HepG2 (cell line): ENCODE results near the gene RPS19BP1. TPM values are rescaled to one million over a fixed set of nuclear protein-coding genes. Genes with fewer than 3 reads are reported as not detected.

Experiments
- DZIP1 ChIP-seq: sonication (generic); formaldehyde crosslinking; IDR thresholded peaks from 2 replicates; pipeline ENCODE4 v1.5.0; 2020; ENCODE audit warnings: mild to moderate bottlenecking, missing genetic modification reagents
- GATAD1 ChIP-seq: IDR thresholded peaks from 2 replicates; pipeline ENCODE4 v1.6.1; 2016; ENCODE audit warnings: missing genetic modification reagents, missing compliant biosample characterization
- KLF9 ChIP-seq: IDR thresholded peaks from 2 replicates; pipeline ENCODE4 v1.6.1; 2016; ENCODE audit warnings: low read depth
- MTA3 ChIP-seq: sonication (generic); formaldehyde crosslinking; IDR thresholded peaks from 2 replicates; pipeline ENCODE4 v1.4.0; 2020; ENCODE audit warnings: missing genetic modification reagents
- NFE2 ChIP-seq: sonication (generic); formaldehyde crosslinking; IDR thresholded peaks from 2 replicates; pipeline ENCODE4 v1.4.0; 2020; ENCODE audit warnings: missing genetic modification reagents
- NR2F6 ChIP-seq, 2 experiments: IDR thresholded peaks; 2 replicates each; pipeline ENCODE4 v1.6.1; 2016; ENCODE audit warnings: antibody characterized with exemption in 1 of 2, mild to moderate bottlenecking in 1 of 2
- PAX8 ChIP-seq: sonication (generic); formaldehyde crosslinking; IDR thresholded peaks from 2 replicates; pipeline ENCODE4 v1.8.0; 2022; ENCODE audit warnings: mild to moderate bottlenecking, missing genetic modification reagents, borderline replicate concordance
- WIZ ChIP-seq: sonication (generic); formaldehyde crosslinking; IDR thresholded peaks from 2 replicates; pipeline ENCODE4 v1.5.1; 2020; ENCODE audit warnings: mild to moderate bottlenecking, missing genetic modification reagents
- ZNF251 ChIP-seq: sonication (generic); formaldehyde crosslinking; IDR thresholded peaks from 2 replicates; pipeline ENCODE4 v1.9.0; 2021; ENCODE audit warnings: mild to moderate bottlenecking, missing genetic modification reagents
- ZNF572 ChIP-seq: sonication (generic); formaldehyde crosslinking; IDR thresholded peaks from 2 replicates; pipeline ENCODE4 v1.5.1; 2020; ENCODE audit warnings: mild to moderate bottlenecking, missing genetic modification reagents
- ZNF772 ChIP-seq: sonication (generic); formaldehyde crosslinking; IDR thresholded peaks from 2 replicates; pipeline ENCODE4 v1.5.0; 2020; ENCODE audit warnings: mild to moderate bottlenecking, missing genetic modification reagents
- polyA plus RNA-seq, 8 experiments: library from polyadenylated mRNA; depleted of rRNA in 3 of 8; stranded (reverse) in 7 of 8; unstranded in 1 of 8; fragments of >200 nt; fragmentation: Illumina TruSeq in 4 of 8; extraction: Trizol in 4 of 8; gene quantifications; 2 replicates each; pipeline versions ENCODE4 v1.2.1 to v1.2.3, GENCODE V29; 2011 to 2016; ENCODE audit warnings: low read depth in 4 of 8, missing spikeins in 1 of 8, mixed read lengths in 1 of 8; ENCODE audit not compliant: insufficient read depth in 1 of 8
- total RNA-seq, 5 experiments: library from RNA; depleted of rRNA; stranded (reverse); fragments of >200 nt; fragmentation: Illumina TruSeq; extraction: Trizol; gene quantifications; 2 replicates each; pipeline ENCODE4 v1.2.3, GENCODE V29; 2016; ENCODE audit warnings: low read depth in 1 of 5
- TF ChIP-seq, protein P1 (sequence below): sonication (generic); formaldehyde crosslinking; conservative IDR thresholded peaks from 2 replicates; pipeline ENCODE4 v1.4.0; 2020; ENCODE audit warnings: missing genetic modification reagents
- TF ChIP-seq, protein P2 (sequence below): conservative IDR thresholded peaks from 2 replicates; pipeline ENCODE4 v1.6.1; 2018; ENCODE audit warnings: missing genetic modification reagents
- TF ChIP-seq, protein P3 (sequence below), 2 experiments: sonication (generic) in 1 of 2; formaldehyde crosslinking in 1 of 2; IDR thresholded peaks; 2 replicates each; pipeline versions ENCODE4 v1.4.0 to v1.6.1; 2016 to 2020; ENCODE audit warnings: borderline replicate concordance in 1 of 2, low read depth in 1 of 2, mild to moderate bottlenecking in 1 of 2, missing genetic modification reagents in 1 of 2

The RPS19BP1 gene
- total and polyA plus RNA-seq, 2 of the 13 experiments (the other 11 are each of a cell fraction or from before 2014, with no cell fraction given) = 44.3 to 81.3 TPM

DNA sequence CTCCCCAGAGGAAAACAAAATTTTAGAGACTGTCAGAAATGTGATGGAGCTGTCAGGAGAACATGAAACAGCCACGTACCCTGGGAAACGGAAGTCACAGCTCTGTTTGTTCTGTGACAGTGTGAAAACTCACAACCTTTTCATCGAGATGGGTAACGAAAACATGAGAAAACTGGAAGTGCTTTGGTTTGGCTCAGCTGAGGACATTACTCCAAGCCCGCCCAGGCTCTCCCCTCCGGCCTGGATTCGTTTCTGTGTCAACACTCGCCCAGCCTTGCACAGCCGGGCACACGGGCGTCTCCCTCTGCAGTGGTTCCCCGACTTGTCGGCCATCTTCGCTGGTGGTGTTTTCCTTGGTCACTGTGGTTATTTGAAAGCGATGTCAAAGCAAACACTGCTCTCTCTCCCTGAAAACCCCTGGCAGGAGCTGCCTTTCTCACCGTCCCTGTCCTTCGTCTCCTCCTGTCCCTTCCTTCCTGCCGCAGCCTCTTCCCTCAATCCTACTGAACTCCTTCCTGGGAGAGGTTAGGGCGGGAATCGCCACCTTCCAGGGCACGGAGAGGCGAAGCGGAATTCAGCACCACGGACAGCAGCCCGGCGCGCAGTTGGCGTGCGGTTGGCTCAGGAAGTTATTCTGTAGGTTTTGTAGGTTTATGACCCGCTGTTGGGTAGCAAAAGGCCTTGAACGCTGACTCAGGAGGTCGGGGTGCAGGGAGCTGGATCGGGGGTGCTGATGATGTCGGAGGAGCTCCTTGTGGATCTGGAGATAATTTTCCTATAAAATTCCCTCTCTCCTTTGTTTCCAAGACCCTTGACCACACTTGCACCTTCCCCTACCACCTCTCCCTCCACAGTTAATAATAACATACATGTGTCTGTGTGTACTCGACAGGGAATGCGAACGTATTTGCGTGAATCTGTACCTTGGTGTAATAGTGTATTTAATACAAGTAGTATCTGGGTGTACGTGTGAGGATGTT, 13.1 kb upstream of the RPS19BP1 start (continued):
- TF ChIP-seq, protein P1, sequence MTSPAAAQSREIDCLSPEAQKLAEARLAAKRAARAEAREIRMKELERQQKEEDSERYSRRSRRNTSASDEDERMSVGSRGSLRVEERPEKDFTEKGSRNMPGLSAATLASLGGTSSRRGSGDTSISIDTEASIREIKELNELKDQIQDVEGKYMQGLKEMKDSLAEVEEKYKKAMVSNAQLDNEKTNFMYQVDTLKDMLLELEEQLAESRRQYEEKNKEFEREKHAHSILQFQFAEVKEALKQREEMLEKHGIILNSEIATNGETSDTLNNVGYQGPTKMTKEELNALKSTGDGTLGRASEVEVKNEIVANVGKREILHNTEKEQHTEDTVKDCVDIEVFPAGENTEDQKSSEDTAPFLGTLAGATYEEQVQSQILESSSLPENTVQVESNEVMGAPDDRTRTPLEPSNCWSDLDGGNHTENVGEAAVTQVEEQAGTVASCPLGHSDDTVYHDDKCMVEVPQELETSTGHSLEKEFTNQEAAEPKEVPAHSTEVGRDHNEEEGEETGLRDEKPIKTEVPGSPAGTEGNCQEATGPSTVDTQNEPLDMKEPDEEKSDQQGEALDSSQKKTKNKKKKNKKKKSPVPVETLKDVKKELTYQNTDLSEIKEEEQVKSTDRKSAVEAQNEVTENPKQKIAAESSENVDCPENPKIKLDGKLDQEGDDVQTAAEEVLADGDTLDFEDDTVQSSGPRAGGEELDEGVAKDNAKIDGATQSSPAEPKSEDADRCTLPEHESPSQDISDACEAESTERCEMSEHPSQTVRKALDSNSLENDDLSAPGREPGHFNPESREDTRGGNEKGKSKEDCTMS (CRISPR knock-in tag) = peak; percentile 78; the same call in 1 of the 2 replicates
- peak; percentile 90; the same call in 1 of the 2 replicates for TF ChIP-seq ZNF772 (CRISPR knock-in tag)
- TF ChIP-seq, protein P2, sequence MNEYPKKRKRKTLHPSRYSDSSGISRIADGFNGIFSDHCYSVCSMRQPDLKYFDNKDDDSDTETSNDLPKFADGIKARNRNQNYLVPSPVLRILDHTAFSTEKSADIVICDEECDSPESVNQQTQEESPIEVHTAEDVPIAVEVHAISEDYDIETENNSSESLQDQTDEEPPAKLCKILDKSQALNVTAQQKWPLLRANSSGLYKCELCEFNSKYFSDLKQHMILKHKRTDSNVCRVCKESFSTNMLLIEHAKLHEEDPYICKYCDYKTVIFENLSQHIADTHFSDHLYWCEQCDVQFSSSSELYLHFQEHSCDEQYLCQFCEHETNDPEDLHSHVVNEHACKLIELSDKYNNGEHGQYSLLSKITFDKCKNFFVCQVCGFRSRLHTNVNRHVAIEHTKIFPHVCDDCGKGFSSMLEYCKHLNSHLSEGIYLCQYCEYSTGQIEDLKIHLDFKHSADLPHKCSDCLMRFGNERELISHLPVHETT = peak; percentile 81; the same call in 1 of the 2 replicates
- TF ChIP-seq, protein P3, sequence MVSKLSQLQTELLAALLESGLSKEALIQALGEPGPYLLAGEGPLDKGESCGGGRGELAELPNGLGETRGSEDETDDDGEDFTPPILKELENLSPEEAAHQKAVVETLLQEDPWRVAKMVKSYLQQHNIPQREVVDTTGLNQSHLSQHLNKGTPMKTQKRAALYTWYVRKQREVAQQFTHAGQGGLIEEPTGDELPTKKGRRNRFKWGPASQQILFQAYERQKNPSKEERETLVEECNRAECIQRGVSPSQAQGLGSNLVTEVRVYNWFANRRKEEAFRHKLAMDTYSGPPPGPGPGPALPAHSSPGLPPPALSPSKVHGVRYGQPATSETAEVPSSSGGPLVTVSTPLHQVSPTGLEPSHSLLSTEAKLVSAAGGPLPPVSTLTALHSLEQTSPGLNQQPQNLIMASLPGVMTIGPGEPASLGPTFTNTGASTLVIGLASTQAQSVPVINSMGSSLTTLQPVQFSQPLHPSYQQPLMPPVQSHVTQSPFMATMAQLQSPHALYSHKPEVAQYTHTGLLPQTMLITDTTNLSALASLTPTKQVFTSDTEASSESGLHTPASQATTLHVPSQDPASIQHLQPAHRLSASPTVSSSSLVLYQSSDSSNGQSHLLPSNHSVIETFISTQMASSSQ (IDR thresholded peaks at IDR 0.05; ENCODE audit: low read depth) = no peak
- TF ChIP-seq, protein P3 (CRISPR knock-in tag; IDR thresholded peaks at IDR 0.05; ENCODE audit: borderline replicate concordance) = 0 out of 2 replicates have a peak, but pooled peaks have one; percentile 42
- 0 out of 2 replicates have a peak, but pooled peaks have one; percentile 14 for TF ChIP-seq NFE2 (CRISPR knock-in tag)
- TF ChIP-seq KLF9 (CRISPR knock-in tag) = 0 out of 2 replicates have a peak, but pooled peaks have one; percentile 50
- no peak for TF ChIP-seq PAX8 (CRISPR knock-in tag)
- TF ChIP-seq MTA3 = peak; percentile 85; the same call in 1 of the 2 replicates
- peak; percentile 66 for TF ChIP-seq GATAD1 (CRISPR knock-in tag)
- 0 out of 2 replicates have a peak, but pooled peaks have one; percentile 79 for TF ChIP-seq DZIP1 (CRISPR knock-in tag)
- TF ChIP-seq WIZ = peak; percentile 99
- TF ChIP-seq ZNF572 (CRISPR knock-in tag) = no peak
- no peak for TF ChIP-seq ZNF251
- no peak for TF ChIP-seq NR2F6 (IDR thresholded peaks at IDR 0.05)
- TF ChIP-seq NR2F6 (CRISPR knock-in tag; IDR thresholded peaks at IDR 0.05) = peak; percentile 49; the same call in 1 of the 2 replicates
